HG02885 (cell line): ENCODE measurements around the gene LRCOL1.

Source experiments
- ATAC-seq: cut with Tn5 transposase; IDR thresholded peaks from one replicate; pipeline ENCODE4 v1.9.1; 2021; ENCODE audit warnings: mild to moderate bottlenecking; ENCODE audit not compliant: unreplicated experiment, poor library complexity

LRCOL1 gene

DNA sequence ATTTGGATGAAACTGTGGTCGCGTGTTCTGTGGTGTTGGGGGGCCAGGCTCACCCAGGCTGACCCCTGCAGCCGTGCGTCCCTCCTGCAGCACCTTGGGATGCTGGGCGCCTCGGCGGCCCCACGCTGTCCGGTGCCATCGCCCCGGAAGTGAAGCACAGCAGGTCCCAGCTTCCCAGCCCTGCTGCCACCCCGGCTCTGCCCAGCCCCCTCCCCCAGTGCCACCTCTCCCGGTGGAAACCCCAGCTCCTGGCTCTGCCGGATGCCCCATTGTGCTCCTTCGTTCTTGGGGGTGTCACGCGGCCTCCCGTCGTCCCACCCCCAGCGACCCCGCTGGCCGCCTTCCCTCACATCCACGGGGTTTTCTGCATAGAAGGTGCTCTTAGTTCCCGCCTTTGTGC, 25.2 kb downstream of the LRCOL1 start:
- no peak for ATAC-seq

DNA sequence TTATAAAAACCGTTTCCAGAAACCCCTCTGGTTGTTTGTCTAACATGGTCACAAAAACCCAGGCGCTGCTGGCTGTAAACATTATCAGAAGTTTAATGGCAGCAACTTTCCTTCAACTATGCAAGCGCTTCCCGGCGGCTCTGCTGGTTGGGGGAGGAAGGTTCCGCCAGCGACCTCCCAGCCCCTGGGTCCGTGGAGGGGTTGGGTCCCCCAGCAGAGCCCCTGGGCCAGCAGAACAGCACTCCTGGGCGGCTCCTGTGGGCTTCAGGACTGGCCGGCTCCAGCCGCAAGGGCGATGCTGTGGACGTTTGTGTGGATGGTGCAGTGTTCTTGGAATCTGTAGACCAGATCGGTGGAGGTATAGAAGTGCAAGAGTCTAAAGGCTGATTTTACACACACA, 26.0 kb downstream of the LRCOL1 start:
- ATAC-seq, result no peak

DNA sequence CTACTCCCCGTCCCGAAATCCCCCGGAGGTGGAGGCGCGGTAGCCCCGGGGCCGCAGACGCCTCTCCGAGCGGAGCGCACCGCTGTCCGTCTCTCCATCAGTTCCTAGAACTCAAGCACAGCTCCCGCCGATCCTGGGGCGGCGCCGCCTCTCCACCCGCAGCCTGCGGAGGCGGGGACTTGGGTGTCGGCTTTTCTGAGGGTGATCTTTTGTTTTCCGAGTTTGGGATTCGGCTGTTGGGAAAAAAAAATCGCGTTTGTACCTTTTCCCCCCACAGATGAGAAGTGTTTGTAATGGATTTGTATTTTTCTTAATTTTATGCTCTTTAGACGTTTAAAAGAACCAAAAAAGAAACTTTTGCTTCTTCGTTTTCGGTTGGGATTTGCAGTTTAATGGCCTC, 26.6 kb downstream of the LRCOL1 start:
- ATAC-seq, result no peak

- ATAC-seq, result no peak
Measured at GRCh38 chr12:132583411-132583710, 27.0 kb downstream of the LRCOL1 start.

- no peak for ATAC-seq
Measured at GRCh38 chr12:132582582-132583410, 27.6 kb downstream of the LRCOL1 start.

DNA sequence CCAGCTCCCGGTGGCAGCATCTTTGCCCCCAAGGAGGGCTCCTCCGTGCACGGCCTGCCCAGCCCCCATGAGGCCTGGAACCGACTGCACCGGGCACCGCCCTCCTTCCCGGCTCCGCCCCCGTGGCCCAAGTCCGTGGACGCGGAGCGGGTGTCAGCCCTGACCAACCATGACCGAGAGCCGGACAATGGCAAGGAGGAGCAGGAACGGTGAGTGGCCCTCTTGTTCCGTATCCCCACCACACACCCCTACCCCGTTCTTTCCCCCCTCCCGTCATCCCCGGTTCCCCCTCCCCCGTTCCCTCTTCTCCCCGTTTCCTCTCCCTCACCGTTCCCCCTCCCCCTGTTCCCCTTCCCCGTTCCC, 28.3 kb downstream of the LRCOL1 start:
- ATAC-seq, result no peak

DNA sequence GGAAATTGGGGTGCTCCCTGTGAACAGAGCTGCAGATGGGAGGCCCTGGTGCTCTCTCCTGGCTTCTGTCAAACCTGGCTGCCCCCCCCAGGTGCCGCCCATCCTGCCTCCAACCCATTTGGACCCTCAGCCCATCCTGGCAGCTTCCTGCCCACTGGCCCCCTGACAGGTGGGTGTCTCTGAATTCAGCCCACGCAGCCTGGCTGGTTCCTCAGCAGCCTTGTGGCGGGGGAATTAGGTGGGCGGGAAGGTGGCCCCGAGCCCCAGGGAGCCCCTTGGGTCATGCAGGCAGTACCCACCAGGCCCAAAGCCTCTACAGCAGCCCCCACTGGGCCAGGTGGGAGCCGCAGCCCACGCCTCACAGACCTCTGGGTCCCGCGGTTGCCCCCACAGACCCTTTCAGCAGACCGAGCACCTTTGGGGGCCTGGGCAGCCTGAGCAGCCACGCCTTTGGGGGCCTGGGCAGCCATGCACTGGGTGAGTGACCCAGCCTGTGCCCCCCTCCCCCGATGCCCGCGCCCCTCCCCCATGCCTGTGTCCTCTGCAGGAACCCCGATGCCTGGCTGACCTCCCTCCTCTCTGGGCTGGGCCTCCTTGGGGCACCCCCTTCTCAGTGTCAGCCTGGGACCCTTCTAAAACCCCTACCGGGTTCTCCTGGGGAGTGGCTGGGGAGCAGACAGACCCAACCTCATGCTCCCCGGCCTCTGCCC, 28.9 kb downstream of the LRCOL1 start:
- ATAC-seq, result no peak

GRCh38 chr12:132580701-132581292, 29.6 kb downstream of the LRCOL1 start:
- no peak for ATAC-seq

- ATAC-seq, result no peak
Measured at GRCh38 chr12:132579744-132580143, 30.6 kb downstream of the LRCOL1 start.

DNA sequence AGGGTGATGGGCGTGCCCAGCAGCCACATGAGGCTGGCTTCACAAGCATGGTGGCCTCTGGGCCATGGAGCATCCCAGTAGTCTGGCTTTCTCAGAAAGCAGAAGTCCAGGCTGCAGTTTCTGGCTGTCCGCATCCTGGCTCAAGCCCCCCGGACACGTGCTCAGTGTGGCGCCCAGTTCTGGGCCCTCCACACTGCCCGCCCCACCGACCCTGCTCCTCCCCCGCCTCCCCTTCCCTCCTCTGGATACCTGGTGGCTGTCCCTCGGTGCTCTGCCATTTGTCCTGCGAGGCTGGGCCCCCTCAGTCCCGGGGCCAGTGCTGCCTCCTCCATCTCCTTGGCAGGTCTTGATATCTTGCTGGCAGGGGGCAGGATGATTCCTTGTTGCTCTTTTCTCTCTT, 31.6 kb downstream of the LRCOL1 start:
- ATAC-seq, result no peak

DNA sequence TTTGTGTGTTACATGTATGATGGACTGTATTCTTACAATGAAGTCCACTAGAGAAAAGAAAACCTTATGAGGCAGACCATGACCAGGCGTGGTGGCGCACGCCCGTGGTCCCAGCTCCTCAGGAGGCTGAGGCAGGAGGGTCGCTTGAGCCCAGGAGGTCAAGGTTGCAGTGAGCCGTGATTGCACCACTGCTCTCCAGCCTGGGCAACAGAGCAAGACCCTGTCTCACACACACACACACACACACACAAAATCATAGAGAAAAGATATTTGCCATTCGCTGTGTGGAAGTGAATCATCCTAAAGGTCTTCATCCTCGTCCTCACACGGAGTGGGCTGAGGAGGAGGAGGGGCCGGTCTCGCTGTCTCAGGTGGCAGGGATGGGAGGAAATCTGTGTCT, 32.3 kb downstream of the LRCOL1 start:
- ATAC-seq, result no peak

DNA sequence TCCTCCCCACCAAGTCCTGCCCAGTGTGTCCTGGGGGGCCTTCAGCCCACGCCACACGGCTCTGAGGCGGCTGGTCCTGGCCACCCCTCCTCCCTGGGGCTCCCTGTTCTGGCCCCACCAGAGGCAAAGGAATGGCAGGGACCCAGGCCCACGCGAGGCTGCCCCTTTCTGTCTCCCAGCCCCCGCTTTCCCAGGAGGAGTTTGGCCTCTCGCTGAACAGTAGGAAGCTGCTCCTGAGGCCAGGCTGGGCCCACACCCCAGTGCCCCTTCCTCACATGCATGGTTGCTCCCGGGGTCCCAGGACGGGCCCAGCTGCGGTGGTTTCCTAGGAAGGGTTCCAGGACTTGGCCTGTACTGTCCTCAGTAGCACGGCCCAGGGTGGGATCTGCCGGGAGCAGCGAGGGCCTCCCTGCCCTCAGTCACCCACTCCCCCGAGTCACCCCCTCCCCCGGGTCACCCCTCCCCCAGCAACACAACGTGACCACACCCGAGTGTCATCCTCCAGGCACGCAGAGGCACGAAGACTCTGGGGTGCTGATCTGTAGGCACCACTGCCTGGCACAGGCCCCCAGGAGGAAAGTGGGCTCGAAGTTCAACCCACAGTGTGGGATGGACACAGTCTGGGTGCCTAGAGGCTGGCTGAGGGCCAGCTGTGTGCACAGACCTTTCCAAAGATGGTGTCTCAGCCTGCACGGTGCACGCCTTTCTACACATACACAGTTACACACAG, 33.0 kb downstream of the LRCOL1 start:
- no peak for ATAC-seq

DNA sequence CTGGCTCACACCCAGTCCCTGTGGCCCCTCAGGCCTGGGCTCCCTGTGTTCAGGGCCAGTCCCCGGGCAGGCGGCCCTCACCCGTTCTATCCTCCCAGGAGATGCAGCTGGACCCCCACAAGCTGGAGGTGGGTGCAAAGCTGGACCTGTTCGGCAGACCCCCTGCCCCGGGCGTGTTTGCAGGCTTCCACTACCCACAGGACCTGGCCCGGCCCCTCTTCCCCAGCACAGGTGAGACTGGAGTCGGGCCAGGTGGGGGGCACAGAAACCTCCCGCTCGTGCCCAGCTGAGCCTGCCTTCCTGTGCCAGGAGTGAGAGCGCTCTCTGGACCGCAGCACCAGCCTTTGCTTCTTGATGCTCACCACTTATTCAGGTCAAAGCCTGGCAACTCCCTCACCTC, 33.7 kb downstream of the LRCOL1 start:
- ATAC-seq, result no peak

- ATAC-seq, result no peak
Measured at GRCh38 chr12:132575661-132576060, 34.7 kb downstream of the LRCOL1 start.

GRCh38 chr12:132574271-132574996, 35.9 kb downstream of the LRCOL1 start:
- ATAC-seq, result no peak

GRCh38 chr12:132572801-132573760, 37.3 kb downstream of the LRCOL1 start:
- ATAC-seq, result no peak

- ATAC-seq, result no peak
Measured at GRCh38 chr12:132572106-132572505, 38.3 kb downstream of the LRCOL1 start.

- no peak for ATAC-seq
Measured at GRCh38 chr12:132571598-132571997, 38.8 kb downstream of the LRCOL1 start.

DNA sequence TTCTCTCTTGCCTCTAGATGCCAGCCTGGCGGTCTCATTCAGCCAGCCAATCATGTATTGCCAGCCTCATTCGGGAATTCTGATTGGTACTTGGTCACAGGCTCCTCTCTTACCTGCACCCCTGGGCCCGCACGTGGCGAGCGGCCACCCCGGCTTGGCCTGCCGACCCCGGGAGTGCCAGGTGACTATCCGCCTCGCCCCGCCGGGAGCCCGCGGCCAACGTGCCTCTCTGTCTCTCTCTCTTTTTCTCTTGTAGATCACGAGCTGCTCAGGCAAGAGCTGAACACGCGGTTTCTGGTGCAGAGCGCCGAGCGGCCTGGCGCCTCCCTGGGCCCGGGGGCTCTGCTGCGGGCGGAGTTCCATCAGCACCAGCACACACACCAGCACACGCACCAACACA, 39.3 kb downstream of the LRCOL1 start:
- no peak for ATAC-seq
